ENCODE data around the gene FKBP6. TPM values are rescaled to one million over a fixed set of nuclear protein-coding genes. Genes with fewer than 3 reads are reported as not detected.

FKBP6 gene
- polyA plus RNA-seq, 1 donor (not counting 4 experiments of a cell fraction or from before 2014, with no cell fraction given) = not detected

- Histone ChIP-seq H4K20me1 (ENCODE audit: control insufficient read depth, extremely low read depth, insufficient read depth, low read length) (no peaks in the 10 kb centered on the region), H3K36me3 (ENCODE audit: control insufficient read depth in 2 of 2, extremely low read depth in 1 of 2, insufficient read depth in 2 of 2, low read length in 2 of 2) (no peaks in the 10 kb centered on the region), H3K4me1 (ENCODE audit: control insufficient read depth, extremely low read depth, insufficient read depth, low read length) (no peaks in the 10 kb centered on the region), H2AFZ (ENCODE audit: control insufficient read depth, low read length) (no peak overlapping the region), H3K27me3 (ENCODE audit: control insufficient read depth, extremely low read depth, insufficient read depth, low read length) (peaks cover 12% of the 10 kb centered on the region), H3K9me3 (ENCODE audit: control insufficient read depth, low read depth, low read length) (no peaks in the 10 kb centered on the region), H3K9me1 (ENCODE audit: control insufficient read depth, extremely low read depth, insufficient read depth, low read length) (no peaks in the 10 kb centered on the region), H3K79me2 (ENCODE audit: control insufficient read depth, insufficient read depth, low read length) (no peaks in the 10 kb centered on the region), H3K9ac (ENCODE audit: control insufficient read depth, extremely low read depth, insufficient read depth, low read length) (no peak overlapping the region), H3K4me2 (ENCODE audit: control insufficient read depth, extremely low read depth, insufficient read depth, low read depth, low read length) (no peak overlapping the region), H3K4me3 (ENCODE audit: control insufficient read depth in 2 of 3, extremely low read depth in 1 of 3, insufficient read depth in 2 of 3, low read depth in 1 of 3, low read length in 3 of 3) (no peak overlapping the region), H3K27ac (ENCODE audit: control insufficient read depth, insufficient read depth, low read length) (no peak overlapping the region)
- dilution Hi-C loops (cut with MboI; ENCODE audit: extremely low pct_ligation_motif_present, low sequenced_read_pairs) = no loop called here
- TF ChIP-seq CTCF (optimal IDR thresholded peaks at IDR 0.05 in 1 of 3, IDR thresholded peaks at IDR 0.05 in 1 of 3, conservative IDR thresholded peaks at IDR 0.05 in 1 of 3; ENCODE audit: extremely low read depth in 1 of 3, insufficient read depth in 2 of 3, low read length in 3 of 3) (no peak), EZH2 (IDR thresholded peaks at IDR 0.05; ENCODE audit: low read length) (no peak)
- no peak for DNase-seq (ENCODE audit: low read depth, low spot score)
- no peak for FAIRE-seq
Measured at GRCh38 chr7:73330772-73331171, 2.8 kb downstream of the FKBP6 start.

GRCh38 chr7:73332447-73332846 lies 4.5 kb downstream of the FKBP6 start:
- Histone ChIP-seq H3K9me3 (ENCODE audit: control insufficient read depth, low read depth, low read length) (no peaks in the 10 kb centered on the region), H3K36me3 (ENCODE audit: control insufficient read depth in 2 of 2, extremely low read depth in 1 of 2, insufficient read depth in 2 of 2, low read length in 2 of 2) (no peaks in the 10 kb centered on the region), H3K27ac (ENCODE audit: control insufficient read depth, insufficient read depth, low read length) (no peak overlapping the region), H4K20me1 (ENCODE audit: control insufficient read depth, extremely low read depth, insufficient read depth, low read length) (no peaks in the 10 kb centered on the region), H2AFZ (ENCODE audit: control insufficient read depth, low read length) (no peak overlapping the region), H3K4me3 (ENCODE audit: control insufficient read depth in 2 of 3, extremely low read depth in 1 of 3, insufficient read depth in 2 of 3, low read depth in 1 of 3, low read length in 3 of 3) (no peak overlapping the region), H3K27me3 (ENCODE audit: control insufficient read depth, extremely low read depth, insufficient read depth, low read length) (peaks cover 16% of the 10 kb centered on the region), H3K9me1 (ENCODE audit: control insufficient read depth, extremely low read depth, insufficient read depth, low read length) (no peaks in the 10 kb centered on the region), H3K4me2 (ENCODE audit: control insufficient read depth, extremely low read depth, insufficient read depth, low read depth, low read length) (no peak overlapping the region), H3K79me2 (ENCODE audit: control insufficient read depth, insufficient read depth, low read length) (no peaks in the 10 kb centered on the region), H3K9ac (ENCODE audit: control insufficient read depth, extremely low read depth, insufficient read depth, low read length) (no peak overlapping the region), H3K4me1 (ENCODE audit: control insufficient read depth, extremely low read depth, insufficient read depth, low read length) (no peaks in the 10 kb centered on the region)
- DNase-seq (ENCODE audit: low read depth, low spot score) (no peak), FAIRE-seq (no peak)
- dilution Hi-C loops (cut with MboI; ENCODE audit: extremely low pct_ligation_motif_present, low sequenced_read_pairs) = no loop called here
- no peak for TF ChIP-seq EZH2 (IDR thresholded peaks at IDR 0.05; ENCODE audit: low read length)
- TF ChIP-seq CTCF (optimal IDR thresholded peaks at IDR 0.05 in 1 of 3, IDR thresholded peaks at IDR 0.05 in 1 of 3, conservative IDR thresholded peaks at IDR 0.05 in 1 of 3; ENCODE audit: extremely low read depth in 1 of 3, insufficient read depth in 2 of 3, low read length in 3 of 3) = no peak

Data from keratinocyte (primary cell).